ENCODE results near the gene DVL3.

The DVL3 gene

GRCh38 chr3:184198509-184198908 is 43.3 kb downstream of the DVL3 start:
- no peak overlapping the region for H3K27ac ChIP-seq (ENCODE audit: low read depth, low read length)
- no peaks in the 10 kb centered on the region for H3K79me2 ChIP-seq (ENCODE audit: control insufficient read depth, low read length)
- no peak overlapping the region for H3K4me3 ChIP-seq (ENCODE audit: low read length)
- no peaks in the 10 kb centered on the region for H4K20me1 ChIP-seq (ENCODE audit: control insufficient read depth, insufficient read depth, low read depth, low read length)
- H3K9me3 ChIP-seq (ENCODE audit: control insufficient read depth, insufficient read depth, low read length) = no peaks in the 10 kb centered on the region
- peaks cover 20% of the 10 kb centered on the region for H3K36me3 ChIP-seq (ENCODE audit: control insufficient read depth, low read length)
- H3F3A ChIP-seq (ENCODE audit: control insufficient read depth, insufficient read depth) = no peaks in the 10 kb centered on the region
- no peak overlapping the region for H3K4me2 ChIP-seq (ENCODE audit: low read length)
- no peaks in the 10 kb centered on the region for H3K9me2 ChIP-seq (replicated peaks; ENCODE audit: control insufficient read depth, low read length)
- TF ChIP-seq, protein P1, sequence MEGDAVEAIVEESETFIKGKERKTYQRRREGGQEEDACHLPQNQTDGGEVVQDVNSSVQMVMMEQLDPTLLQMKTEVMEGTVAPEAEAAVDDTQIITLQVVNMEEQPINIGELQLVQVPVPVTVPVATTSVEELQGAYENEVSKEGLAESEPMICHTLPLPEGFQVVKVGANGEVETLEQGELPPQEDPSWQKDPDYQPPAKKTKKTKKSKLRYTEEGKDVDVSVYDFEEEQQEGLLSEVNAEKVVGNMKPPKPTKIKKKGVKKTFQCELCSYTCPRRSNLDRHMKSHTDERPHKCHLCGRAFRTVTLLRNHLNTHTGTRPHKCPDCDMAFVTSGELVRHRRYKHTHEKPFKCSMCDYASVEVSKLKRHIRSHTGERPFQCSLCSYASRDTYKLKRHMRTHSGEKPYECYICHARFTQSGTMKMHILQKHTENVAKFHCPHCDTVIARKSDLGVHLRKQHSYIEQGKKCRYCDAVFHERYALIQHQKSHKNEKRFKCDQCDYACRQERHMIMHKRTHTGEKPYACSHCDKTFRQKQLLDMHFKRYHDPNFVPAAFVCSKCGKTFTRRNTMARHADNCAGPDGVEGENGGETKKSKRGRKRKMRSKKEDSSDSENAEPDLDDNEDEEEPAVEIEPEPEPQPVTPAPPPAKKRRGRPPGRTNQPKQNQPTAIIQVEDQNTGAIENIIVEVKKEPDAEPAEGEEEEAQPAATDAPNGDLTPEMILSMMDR (IDR thresholded peaks at IDR 0.05; ENCODE audit: low read depth, low read length, poor library complexity, severe bottlenecking) = no peak
- no peak for TF ChIP-seq EZH2phosphoT487 (IDR thresholded peaks at IDR 0.05; ENCODE audit: borderline replicate concordance, low read length)
- no peaks in the 10 kb centered on the region for H3K27me3 ChIP-seq (ENCODE audit: control insufficient read depth, low read length)
- H3K4me1 ChIP-seq (ENCODE audit: control insufficient read depth, low read length) = no peaks in the 10 kb centered on the region

DNA sequence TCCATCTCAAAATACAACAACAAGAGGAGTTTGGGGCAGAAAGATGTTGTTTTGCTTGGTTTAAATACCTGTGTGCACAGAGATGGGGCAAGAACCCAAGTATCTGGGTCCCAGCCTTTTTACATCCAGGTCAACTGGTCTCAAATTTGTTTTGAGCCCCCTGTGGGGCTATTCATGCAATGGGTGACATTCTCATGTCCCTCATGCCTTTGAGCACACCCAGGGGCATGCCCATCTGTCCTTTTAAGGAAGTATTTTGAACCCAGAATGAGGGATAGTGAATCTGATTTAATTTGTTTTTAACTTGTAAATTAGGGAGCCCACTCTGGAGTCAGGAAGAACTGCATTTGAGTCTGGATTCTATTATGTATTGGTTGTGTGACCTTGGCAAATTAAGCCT is 45.6 kb downstream of the DVL3 start:
- Histone ChIP-seq H3K27me3 (ENCODE audit: control insufficient read depth, low read length) (no peaks in the 10 kb centered on the region), H3K27ac (ENCODE audit: low read depth, low read length) (no peak overlapping the region), H3F3A (ENCODE audit: control insufficient read depth, insufficient read depth) (no peaks in the 10 kb centered on the region), H3K36me3 (ENCODE audit: control insufficient read depth, low read length) (peaks cover 2% of the 10 kb centered on the region), H3K4me1 (ENCODE audit: control insufficient read depth, low read length) (no peaks in the 10 kb centered on the region), H3K79me2 (ENCODE audit: control insufficient read depth, low read length) (no peaks in the 10 kb centered on the region), H4K20me1 (ENCODE audit: control insufficient read depth, insufficient read depth, low read depth, low read length) (no peaks in the 10 kb centered on the region), H3K4me2 (ENCODE audit: low read length) (no peak overlapping the region), H3K9me2 (replicated peaks; ENCODE audit: control insufficient read depth, low read length) (no peaks in the 10 kb centered on the region), H3K4me3 (ENCODE audit: low read length) (no peak overlapping the region), H3K9me3 (ENCODE audit: control insufficient read depth, insufficient read depth, low read length) (no peaks in the 10 kb centered on the region)
- TF ChIP-seq, protein P1 (IDR thresholded peaks at IDR 0.05; ENCODE audit: low read depth, low read length, poor library complexity, severe bottlenecking) = no peak
- no peak for TF ChIP-seq EZH2phosphoT487 (IDR thresholded peaks at IDR 0.05; ENCODE audit: borderline replicate concordance, low read length)

DNA sequence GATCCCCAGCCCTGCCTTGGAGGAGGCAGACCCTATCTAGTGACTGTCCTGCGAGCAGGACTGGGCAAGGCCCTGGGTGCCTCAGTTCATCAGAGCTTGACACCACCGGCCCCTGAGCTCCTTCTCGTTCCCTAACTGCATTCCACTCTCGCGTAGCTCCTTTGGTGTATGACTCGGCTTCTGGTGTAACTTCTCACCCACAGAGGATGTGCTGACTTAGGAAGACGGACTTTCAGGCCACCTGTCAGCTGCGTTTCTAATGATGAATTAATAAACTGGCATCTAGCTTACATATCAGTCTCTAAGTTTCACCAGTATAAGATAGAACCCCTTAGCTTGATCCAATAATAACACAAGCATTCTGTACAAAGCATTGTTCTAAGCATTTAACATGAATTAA is 48.3 kb downstream of the DVL3 start:
- Histone ChIP-seq H4K20me1 (ENCODE audit: control insufficient read depth, insufficient read depth, low read depth, low read length) (no peaks in the 10 kb centered on the region), H3K9me2 (replicated peaks; ENCODE audit: control insufficient read depth, low read length) (no peaks in the 10 kb centered on the region), H3K36me3 (ENCODE audit: control insufficient read depth, low read length) (no peaks in the 10 kb centered on the region), H3K9me3 (ENCODE audit: control insufficient read depth, insufficient read depth, low read length) (no peaks in the 10 kb centered on the region), H3K4me3 (ENCODE audit: low read length) (no peak overlapping the region), H3K27ac (ENCODE audit: low read depth, low read length) (no peak overlapping the region), H3K79me2 (ENCODE audit: control insufficient read depth, low read length) (no peaks in the 10 kb centered on the region), H3K27me3 (ENCODE audit: control insufficient read depth, low read length) (peaks cover 17% of the 10 kb centered on the region), H3K4me1 (ENCODE audit: control insufficient read depth, low read length) (no peaks in the 10 kb centered on the region), H3F3A (ENCODE audit: control insufficient read depth, insufficient read depth) (no peaks in the 10 kb centered on the region), H3K4me2 (ENCODE audit: low read length) (no peak overlapping the region)
- TF ChIP-seq, protein P1 (IDR thresholded peaks at IDR 0.05; ENCODE audit: low read depth, low read length, poor library complexity, severe bottlenecking) = no peak
- TF ChIP-seq EZH2phosphoT487 (IDR thresholded peaks at IDR 0.05; ENCODE audit: borderline replicate concordance, low read length) = no peak
